ENCODE data around the gene FCN3.

DNA sequence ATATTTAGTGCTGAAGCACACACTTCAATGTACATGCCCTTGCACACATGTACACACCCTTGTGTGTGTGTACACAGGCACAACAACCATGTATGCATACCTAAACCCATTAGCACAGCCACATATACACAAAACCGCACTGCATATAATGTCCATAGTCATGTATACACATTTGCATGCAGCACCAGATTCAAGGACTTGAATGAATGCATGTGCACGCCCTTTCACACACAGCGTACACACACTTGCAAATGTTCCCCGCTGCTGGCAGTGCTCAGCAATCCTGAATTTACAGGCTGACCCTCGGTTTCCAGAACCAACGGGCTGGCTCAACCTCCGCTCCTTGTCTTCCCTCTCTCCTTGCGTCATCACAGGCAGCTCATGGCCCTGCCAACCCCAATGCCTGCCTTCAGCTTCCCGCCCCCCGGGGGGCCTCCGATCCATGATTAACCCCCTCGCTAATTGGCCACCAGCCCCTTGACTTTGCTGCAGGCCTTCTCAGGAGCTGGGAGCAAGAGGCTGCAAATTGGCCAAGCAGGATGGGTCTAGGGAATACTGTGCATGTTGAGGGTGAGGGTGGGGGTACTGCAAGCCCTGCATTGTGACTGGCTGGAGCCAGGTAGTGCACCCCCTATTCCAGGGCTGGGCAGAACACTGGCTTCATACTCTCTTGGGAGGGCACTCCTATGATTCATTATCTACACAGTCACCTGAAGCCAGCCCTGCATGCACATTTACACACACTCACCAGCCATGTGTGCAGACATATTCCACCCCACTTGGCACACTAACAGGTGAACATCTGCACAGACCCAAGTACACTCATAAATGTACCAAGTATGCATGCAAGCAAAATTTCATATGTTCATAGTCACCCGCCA is 25.7 kb upstream of the FCN3 start:
- TF ChIP-seq, protein P1, sequence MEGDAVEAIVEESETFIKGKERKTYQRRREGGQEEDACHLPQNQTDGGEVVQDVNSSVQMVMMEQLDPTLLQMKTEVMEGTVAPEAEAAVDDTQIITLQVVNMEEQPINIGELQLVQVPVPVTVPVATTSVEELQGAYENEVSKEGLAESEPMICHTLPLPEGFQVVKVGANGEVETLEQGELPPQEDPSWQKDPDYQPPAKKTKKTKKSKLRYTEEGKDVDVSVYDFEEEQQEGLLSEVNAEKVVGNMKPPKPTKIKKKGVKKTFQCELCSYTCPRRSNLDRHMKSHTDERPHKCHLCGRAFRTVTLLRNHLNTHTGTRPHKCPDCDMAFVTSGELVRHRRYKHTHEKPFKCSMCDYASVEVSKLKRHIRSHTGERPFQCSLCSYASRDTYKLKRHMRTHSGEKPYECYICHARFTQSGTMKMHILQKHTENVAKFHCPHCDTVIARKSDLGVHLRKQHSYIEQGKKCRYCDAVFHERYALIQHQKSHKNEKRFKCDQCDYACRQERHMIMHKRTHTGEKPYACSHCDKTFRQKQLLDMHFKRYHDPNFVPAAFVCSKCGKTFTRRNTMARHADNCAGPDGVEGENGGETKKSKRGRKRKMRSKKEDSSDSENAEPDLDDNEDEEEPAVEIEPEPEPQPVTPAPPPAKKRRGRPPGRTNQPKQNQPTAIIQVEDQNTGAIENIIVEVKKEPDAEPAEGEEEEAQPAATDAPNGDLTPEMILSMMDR (IDR thresholded peaks at IDR 0.05; ENCODE audit: low read depth, low read length, poor library complexity, severe bottlenecking) = no peak
- TF ChIP-seq EZH2phosphoT487 (IDR thresholded peaks at IDR 0.05; ENCODE audit: borderline replicate concordance, low read length) = no peak

All from DOHH2 (cell line).